ENCODE results near the gene ARHGAP22. TPM values are rescaled to one million over a fixed set of nuclear protein-coding genes. Genes with fewer than 3 reads are reported as not detected.

ARHGAP22 gene
- total RNA-seq, 1 donor from 2014 or later, result 3.8 TPM

DNA sequence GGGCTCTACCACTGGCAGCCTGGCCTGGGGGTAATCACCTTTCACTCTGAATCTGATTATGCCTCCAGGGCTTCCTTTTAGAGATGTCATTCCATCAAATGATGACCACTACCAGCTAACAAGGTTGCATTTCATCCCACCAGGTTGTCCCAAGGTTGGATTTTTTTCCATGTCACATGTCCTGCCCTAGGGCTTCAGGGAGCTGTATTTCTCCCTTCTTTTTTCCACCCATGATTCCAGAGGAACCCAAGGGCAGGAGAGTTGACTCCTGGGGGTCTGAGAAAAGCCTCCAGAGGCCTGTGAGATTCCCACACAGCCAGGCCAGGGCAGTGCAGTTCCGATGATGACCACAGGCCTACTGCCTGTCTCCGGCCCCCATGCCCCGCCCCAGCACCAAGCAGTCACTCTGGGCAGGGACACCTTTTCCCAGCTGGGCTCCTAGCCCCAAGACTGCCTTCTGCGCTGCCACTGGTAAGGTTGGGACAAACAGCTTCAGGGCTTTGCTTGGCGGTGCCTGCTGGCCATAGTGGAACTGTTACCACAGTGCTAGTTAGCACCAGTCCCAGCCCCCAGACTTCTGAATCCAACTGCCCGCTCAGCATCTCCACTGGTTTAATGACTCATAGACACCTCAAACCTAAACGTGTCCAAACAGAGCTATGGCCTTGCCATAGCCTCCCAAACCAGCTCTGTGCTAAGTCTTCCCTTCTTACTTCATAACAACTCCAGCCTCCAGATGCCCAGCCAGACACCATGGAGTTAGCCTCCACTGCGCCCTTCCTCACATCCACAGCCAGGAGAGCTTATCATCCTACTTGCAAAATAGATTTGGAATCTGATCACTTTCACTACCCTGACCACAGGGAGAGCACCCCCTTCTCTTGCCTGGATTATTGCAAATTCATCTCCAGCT is 133.7 kb downstream of the ARHGAP22 start:
- Histone ChIP-seq H3K27ac (replicated peaks) (no peak overlapping the region), H3K4me1 (peaks cover 23% of the 10 kb centered on the region), H3K4me3 (no peak overlapping the region), H3K9me3 (replicated peaks) (no peaks in the 10 kb centered on the region), H3K36me3 (no peaks in the 10 kb centered on the region), H3K27me3 (ENCODE audit: low read depth) (peaks cover 10% of the 10 kb centered on the region)
- TF ChIP-seq, protein P1, sequence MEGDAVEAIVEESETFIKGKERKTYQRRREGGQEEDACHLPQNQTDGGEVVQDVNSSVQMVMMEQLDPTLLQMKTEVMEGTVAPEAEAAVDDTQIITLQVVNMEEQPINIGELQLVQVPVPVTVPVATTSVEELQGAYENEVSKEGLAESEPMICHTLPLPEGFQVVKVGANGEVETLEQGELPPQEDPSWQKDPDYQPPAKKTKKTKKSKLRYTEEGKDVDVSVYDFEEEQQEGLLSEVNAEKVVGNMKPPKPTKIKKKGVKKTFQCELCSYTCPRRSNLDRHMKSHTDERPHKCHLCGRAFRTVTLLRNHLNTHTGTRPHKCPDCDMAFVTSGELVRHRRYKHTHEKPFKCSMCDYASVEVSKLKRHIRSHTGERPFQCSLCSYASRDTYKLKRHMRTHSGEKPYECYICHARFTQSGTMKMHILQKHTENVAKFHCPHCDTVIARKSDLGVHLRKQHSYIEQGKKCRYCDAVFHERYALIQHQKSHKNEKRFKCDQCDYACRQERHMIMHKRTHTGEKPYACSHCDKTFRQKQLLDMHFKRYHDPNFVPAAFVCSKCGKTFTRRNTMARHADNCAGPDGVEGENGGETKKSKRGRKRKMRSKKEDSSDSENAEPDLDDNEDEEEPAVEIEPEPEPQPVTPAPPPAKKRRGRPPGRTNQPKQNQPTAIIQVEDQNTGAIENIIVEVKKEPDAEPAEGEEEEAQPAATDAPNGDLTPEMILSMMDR (IDR thresholded peaks at IDR 0.05; ENCODE audit: borderline replicate concordance), result no peak
- intact Hi-C loops (cut with micrococcal nuclease), result no loop called here
- no peak for DNase-seq

DNA sequence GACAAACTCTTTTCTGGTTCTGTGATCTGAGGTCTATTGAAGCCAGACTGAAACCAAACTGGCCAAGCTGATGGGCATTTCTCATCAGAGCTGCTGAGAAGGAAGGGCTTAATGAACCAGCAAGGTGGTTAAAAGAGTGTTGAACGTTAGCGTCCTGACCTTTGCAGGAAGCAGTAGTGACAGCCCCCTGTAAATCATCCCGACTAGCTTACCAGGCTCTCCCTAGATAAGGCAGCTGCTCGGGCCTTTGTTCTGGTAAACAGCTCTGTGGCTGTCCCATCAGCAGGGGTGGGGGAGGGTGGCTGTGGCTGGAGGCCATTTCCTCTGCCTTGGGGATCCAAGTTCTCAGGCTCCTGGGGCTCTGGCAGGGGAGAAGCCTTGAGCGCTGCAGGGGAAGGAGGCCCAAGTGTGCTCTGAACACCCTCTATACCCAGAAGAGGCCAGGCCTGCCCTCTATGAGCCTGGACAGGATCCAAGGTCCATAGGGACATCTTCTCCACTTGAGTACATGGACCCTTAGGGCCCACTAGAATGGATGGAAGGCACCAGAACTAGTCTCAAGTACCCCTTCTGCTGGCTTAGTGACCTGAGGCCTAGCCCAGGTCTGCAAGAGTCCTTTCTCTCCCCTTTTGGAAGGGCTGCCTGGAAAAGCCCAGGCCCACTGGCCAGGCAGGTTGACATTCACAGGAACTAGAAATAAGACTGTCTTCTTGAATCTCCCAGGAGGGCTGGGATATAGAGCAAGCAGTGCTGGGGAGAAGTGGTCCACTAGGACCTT is 134.6 kb downstream of the ARHGAP22 start:
- intact Hi-C loops (cut with micrococcal nuclease), result no loop called here
- Histone ChIP-seq H3K27ac (replicated peaks) (no peak overlapping the region), H3K27me3 (ENCODE audit: low read depth) (peaks cover 17% of the 10 kb centered on the region), H3K36me3 (no peaks in the 10 kb centered on the region), H3K4me1 (peaks cover 31% of the 10 kb centered on the region), H3K9me3 (replicated peaks) (no peaks in the 10 kb centered on the region), H3K4me3 (no peak overlapping the region)
- TF ChIP-seq, protein P1 (IDR thresholded peaks at IDR 0.05; ENCODE audit: borderline replicate concordance), result no peak
- no peak for DNase-seq

DNA sequence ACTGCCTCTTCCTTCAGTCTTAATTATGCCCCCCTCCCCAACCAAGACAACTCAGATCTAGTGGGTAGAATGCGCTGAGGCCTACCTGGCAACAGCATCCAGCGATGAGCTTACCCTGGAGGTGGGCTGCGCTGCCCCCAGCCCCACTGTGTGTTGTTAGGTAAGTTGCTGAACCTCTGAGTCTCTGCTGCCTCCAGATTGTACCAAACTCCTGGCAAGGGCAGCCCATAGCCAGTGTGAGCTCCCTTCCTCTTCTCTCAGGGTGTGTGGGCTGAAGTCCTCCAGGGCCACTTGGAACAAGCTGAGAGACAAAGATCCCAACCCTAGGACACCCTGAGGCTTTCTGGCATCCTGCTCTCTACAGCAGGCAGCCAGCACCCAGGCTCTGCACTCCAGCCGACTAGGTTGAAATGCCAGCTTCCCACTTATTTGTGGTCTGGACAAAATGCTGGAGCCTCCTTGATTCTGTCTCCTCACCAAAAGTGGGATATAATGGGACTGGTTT is 135.3 kb downstream of the ARHGAP22 start:
- intact Hi-C loops (cut with micrococcal nuclease), result no loop called here
- TF ChIP-seq, protein P1 (IDR thresholded peaks at IDR 0.05; ENCODE audit: borderline replicate concordance), result no peak
- Histone ChIP-seq H3K4me3 (no peak overlapping the region), H3K36me3 (no peaks in the 10 kb centered on the region), H3K9me3 (replicated peaks) (no peaks in the 10 kb centered on the region), H3K27me3 (ENCODE audit: low read depth) (peaks cover 20% of the 10 kb centered on the region), H3K27ac (replicated peaks) (no peak overlapping the region), H3K4me1 (peaks cover 39% of the 10 kb centered on the region)
- no peak for DNase-seq

DNA sequence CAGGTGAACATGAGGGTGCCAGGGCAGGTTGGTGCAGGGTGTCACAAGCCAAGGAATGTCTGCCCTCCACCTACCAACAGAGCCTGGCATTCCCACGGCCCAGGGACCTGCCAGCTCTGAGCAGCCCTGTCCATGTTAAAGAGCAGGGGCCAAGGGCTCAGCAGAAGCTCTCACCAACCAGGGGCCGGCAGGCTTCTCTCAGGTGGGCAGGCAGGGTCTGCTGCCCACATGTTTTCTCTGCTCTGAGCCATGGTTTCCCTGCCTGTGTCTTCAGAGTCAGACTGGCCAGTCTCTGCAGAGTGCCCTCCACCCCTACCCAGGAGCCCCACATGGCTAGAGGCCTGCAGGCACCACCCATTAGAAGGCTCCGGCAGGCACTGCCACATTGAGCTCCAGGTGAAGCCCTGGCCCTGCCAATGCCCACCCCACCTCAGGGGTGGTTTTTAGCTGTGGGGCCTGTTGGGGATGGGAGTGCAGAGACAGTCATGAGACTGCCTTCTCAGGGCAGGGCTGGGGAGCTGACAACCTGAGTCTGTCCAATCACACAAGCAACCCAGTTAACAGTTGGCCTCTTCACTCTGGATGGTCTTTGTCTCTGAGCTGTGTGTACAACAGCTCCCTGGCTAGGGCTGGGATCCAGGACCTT is 135.9 kb downstream of the ARHGAP22 start:
- Histone ChIP-seq H3K27me3 (ENCODE audit: low read depth) (peaks cover 20% of the 10 kb centered on the region), H3K36me3 (no peaks in the 10 kb centered on the region), H3K27ac (replicated peaks) (no peak overlapping the region), H3K4me3 (no peak overlapping the region), H3K9me3 (replicated peaks) (no peaks in the 10 kb centered on the region), H3K4me1 (peaks cover 45% of the 10 kb centered on the region)
- TF ChIP-seq, protein P1 (IDR thresholded peaks at IDR 0.05; ENCODE audit: borderline replicate concordance), result no peak
- no peak for DNase-seq
- intact Hi-C loops (cut with micrococcal nuclease), result no loop called here

DNA sequence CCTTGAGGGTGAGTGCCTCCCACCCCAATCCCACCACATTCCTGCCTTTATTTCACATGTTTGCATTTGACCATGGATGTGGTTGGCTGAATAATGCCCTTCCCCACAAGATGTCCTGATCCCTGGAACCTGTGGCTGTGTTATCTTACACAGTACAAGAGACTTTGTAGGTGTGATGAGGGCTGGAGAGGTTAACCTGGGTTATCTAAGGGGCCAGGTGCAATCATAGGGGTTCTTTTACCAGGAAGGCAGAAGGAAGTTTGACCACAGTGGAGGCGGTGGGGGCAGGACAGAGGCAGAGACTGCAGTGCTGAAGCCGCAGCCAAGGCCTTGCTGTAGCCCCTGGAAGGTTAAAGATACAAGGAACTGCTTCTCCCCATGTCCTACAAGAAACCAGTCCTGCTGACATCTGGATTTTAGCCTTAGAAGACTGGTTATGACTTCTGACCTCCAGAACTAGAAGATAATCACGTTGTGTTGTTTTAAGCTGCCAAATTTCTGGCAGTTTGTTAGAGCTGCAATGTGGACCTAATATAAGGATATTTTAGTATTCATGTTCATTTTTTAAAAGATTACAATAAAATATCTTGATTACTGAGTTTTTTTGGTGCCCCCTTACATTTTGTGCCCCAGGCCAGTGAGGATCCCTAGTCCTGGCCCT is 136.6 kb downstream of the ARHGAP22 start:
- H3K9me3 ChIP-seq (replicated peaks), result no peaks in the 10 kb centered on the region

More for the DNA sequence above, 136.6 kb downstream of the ARHGAP22 start:
- TF ChIP-seq, protein P1 (IDR thresholded peaks at IDR 0.05; ENCODE audit: borderline replicate concordance), result no peak
- DNase-seq, result no peak
- H3K4me3 ChIP-seq, result no peak overlapping the region
- peaks cover 20% of the 10 kb centered on the region for H3K27me3 ChIP-seq (ENCODE audit: low read depth)
- intact Hi-C loops (cut with micrococcal nuclease), result no loop called here
- H3K4me1 ChIP-seq, result peaks cover 52% of the 10 kb centered on the region
- H3K36me3 ChIP-seq, result no peaks in the 10 kb centered on the region
- no peak overlapping the region for H3K27ac ChIP-seq (replicated peaks)
